NCI-H1417 (cell line): ENCODE results near the gene ZNG1B.
"Not testable (repeated sequence)": the region's sequence is repeated elsewhere in the genome, so short reads cannot be mapped to it uniquely, and the experiment has no call there.

Source experiments
- DNase-seq, 3 experiments: peaks; one replicate each; lab custom pipeline; 2025; lab: John Stamatoyannopoulos, UW

Gene ZNG1B

GRCh38 chr2:113437508-113438465 lies at the start of gene ZNG1B:
Gene ZNG1B (plus strand): TSS chr2:113437691. CDS start chr2:113437869, 178 bp downstream.
- DNase-seq, result not testable (repeated sequence)

- DNase-seq, result no peak
Observed at GRCh38 chr2:113390124-113390849, 47.2 kb upstream of the ZNG1B start.

GRCh38 chr2:113391073-113391472 lies 46.4 kb upstream of the ZNG1B start:
- no peak for DNase-seq

GRCh38 chr2:113406114-113406513 lies 31.4 kb upstream of the ZNG1B start:
- DNase-seq, result no peak

GRCh38 chr2:113407446-113408099 lies 29.9 kb upstream of the ZNG1B start:
- no peak for DNase-seq

GRCh38 chr2:113411725-113412352 lies 25.7 kb upstream of the ZNG1B start:
- not testable (repeated sequence) for DNase-seq

GRCh38 chr2:113412774-113413173 lies 24.7 kb upstream of the ZNG1B start:
- not testable (repeated sequence) for DNase-seq

- DNase-seq, result not testable (repeated sequence)
Observed at GRCh38 chr2:113431773-113432172, 5.7 kb upstream of the ZNG1B start.

GRCh38 chr2:113433468-113433867 lies 4.0 kb upstream of the ZNG1B start:
- DNase-seq, result not testable (repeated sequence)

GRCh38 chr2:113465770-113466169 lies 28.3 kb downstream of the ZNG1B start:
- not testable (repeated sequence) for DNase-seq

GRCh38 chr2:113476688-113477368 lies 39.3 kb downstream of the ZNG1B start:
- DNase-seq, result not testable (repeated sequence)

GRCh38 chr2:113496527-113496926 lies 59.0 kb downstream of the ZNG1B start:
- not testable (repeated sequence) for DNase-seq

GRCh38 chr2:113498365-113498764 lies 60.9 kb downstream of the ZNG1B start, which contains the start of gene FOXD4L1:
Gene FOXD4L1 (plus strand): TSS chr2:113498665. CDS start chr2:113499257, 592 bp downstream.
- not testable (repeated sequence) for DNase-seq

GRCh38 chr2:113499019-113499885 lies 61.8 kb downstream of the ZNG1B start:
- not testable (repeated sequence) for DNase-seq

- DNase-seq, result not testable (repeated sequence)
Observed at GRCh38 chr2:113499886-113500722, 62.6 kb downstream of the ZNG1B start.

GRCh38 chr2:113500723-113501038 lies 63.2 kb downstream of the ZNG1B start:
- DNase-seq, result not testable (repeated sequence)

GRCh38 chr2:113502216-113503093 lies 65.0 kb downstream of the ZNG1B start:
- DNase-seq, result not testable (repeated sequence)
